T-helper 1 cell (primary cell): Measurements from ENCODE around the gene NOTCH2.

Source experiments
- DNase-seq, 5 donors: peaks; one replicate each; pipeline ENCODE4 v3.0.0-alpha.2; 2012 to 2020

Gene NOTCH2

DNA sequence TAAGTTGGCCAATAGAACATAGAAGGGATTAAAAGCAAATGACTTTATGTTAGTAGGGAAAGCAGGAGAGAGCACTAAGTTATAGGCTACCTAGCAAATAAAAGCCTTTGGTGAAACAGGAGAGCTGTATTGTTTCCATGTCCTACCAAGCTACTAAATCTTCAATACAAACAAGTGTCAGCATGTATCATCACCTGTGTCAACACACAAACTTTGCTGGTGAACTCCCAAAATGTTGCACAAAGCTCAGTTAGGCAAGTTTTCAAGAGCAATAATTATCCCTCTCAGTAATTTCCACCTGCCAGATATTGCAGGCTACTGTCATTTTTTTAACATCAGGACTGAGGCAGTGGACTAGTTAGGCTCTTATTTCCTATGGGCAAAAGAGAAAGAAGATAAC lies 95.4 kb downstream of the NOTCH2 start:
- DNase-seq: no peak

DNA sequence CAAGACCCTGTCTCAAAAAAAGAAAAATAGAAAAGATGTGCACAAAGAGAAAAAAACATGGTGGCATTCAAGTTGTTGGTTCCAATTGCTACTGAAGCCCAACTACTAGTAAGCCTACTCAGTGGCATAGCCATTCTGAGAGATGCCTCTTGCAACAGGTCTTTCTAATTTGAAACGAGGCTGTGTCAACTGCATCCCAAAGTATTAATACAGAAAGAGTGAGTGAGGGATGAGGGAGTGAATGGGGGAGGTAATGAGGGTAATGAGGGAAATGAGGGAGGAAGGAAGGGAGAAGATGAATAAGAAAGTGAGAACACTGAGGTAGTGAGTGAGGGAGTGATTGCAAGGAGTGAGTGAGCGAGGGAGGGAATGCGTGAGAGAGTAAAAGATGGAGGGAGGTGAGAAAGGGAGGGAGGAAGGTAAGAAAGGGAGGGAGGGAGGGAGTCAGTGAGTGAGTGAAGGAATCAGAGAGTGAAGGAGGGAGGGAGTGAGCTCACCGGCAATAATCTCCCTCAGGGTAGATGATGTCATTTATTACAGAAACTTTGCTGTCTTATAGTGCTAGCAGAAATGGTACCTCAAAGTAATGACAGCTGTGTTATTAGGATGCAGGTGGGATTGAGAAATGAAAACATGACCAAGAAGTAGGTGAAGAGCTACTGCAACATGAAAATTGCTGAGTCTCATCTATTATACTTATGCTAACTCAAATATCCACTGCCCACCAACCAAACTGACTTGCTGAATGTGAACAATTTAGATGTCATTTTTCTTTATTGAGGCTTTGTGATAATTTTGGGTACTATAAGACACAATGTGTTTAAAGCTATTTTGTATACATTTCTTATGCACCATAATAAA lies 97.5 kb downstream of the NOTCH2 start:
- DNase-seq: no peak

DNA sequence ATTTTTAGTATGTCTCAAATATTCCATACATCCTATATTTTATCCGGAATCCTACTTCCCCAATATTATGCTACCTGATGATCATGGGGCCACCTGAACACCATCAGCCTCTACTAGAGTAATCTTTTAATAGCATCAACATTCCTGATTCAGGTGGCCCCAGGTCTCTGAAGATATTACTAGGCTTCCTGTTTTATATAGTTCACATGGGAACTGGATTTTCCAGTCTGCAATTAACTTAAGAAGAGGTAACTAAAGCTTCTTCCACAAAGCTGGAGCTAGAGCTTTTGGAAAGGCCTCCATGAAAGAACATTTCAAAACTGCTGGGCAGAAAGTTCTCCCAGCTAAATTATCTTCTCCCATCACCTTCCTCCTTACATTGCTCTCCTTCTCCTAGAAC lies 100.9 kb downstream of the NOTCH2 start:
- DNase-seq: no peak

DNA sequence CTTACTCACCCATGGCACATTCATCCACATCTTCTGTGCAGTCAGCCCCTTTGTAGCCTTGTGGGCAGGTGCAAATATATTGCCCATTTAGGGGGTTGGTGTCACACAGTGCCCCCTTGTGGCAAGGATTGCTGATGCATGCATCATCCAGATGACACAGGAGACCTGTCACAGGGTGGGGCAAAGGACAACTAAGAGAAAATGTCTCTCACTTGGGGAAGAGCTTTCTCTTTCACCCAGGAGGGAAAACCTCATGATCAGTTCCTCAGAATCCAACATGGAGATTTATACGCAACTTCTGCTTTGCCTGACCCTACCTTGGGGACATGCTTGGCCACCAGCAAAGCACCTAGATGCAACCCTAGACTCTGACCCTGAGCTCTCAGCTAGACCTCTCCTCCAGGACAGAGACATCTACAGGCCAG lies 101.4 kb downstream of the NOTCH2 start:
- peak; percentile 24 to 77 (median 43) for DNase-seq

DNA sequence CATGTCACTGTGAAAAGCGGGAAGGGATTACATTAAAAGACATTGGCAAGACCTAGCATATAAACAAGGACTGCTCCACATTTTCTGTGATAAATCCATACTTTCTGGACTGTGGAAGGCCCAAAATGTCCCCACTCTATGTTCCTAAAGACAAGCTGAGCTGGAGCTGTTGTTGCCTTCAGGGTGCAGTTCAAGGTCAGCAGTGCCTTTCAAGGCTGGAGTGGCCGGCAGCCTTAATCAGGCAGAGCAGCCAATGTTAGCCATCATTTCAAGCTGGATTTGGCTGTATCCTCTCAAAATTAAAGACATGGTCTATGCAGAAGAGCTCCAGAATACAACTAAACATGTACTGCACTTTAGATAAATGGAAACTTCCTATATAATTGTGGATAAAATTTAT lies 102.8 kb downstream of the NOTCH2 start:
- no peak for DNase-seq

DNA sequence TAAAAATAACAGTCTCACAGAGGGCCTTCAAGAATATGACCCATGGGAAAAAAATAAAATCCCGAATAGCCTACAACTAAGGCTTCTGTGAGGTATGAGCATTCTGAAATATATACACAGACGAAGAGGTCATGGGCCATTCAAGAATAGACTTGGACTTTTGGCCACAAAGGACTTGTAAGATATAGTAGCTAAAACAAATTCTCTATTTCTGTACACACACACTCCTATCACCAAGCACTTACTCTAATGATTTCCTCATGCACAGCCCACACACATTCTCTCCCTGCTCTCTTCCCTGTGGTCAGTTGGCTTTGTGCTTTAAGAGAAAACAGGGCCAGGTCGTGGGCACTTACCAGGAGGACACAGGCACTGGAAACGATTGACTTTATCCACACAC lies 103.4 kb downstream of the NOTCH2 start:
- DNase-seq: no peak

DNA sequence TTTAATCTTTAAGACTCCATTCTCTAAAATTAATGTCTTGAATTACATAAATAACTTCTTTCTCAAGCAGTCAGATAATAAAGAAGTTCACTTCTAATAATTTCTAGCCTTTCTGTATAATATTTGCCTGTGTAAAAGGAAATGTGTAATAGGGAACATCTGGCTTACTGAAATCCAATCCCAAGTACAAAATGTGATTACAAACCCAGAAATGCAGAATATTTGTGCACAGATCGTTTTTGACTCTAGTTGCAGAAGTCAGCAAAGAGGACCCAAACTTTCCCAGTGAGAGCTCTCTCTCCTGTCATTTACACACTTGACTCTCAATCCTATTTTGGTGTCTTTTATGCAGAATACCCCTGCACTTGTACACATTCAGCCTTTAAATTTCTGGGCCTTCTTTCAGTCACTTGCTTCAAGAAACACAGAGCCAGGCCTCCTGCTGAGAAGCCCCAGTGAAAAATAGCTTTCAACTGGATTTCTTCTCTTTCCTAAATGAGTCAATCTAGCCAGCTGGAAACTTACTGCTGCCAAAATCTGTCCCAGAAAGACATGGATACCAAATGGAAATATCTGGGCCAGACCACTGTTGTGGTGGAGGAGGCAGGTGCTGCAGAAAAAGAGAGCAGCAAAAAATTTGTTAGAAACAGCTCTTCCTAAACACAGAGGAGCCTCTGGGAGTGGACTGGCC lies 104.6 kb downstream of the NOTCH2 start:
- no peak for DNase-seq

DNA sequence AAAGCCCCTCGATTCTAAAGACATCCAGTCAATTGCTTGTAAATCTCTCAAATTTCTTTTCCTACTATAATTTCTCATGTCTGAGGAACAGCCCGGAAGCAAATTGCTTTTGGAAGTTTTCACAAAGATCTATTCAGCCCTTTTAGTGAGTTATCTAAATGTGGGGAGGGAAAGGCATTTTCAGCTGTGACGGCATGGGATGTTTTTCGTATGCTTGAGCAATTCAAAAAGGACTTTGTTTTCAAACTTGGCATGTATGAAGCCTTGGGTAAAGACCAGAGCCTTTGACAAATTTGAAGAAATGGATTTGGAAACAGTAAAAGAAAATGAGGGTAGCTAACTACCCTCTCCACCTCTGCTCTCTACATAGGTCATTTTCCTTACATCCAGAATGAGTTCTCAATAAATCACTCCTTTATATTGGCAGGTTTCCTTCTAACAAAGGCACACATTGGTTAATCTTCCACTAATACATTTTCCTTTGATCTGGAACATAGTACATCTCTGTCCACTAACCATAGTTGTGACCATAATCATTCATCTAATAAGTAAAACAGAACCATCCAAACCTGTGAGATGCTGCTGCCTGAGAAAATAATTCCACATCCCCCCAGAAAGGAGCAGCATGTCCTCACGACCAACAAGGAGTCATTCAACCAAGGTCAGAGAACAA lies 107.0 kb downstream of the NOTCH2 start:
- DNase-seq: no peak

DNA sequence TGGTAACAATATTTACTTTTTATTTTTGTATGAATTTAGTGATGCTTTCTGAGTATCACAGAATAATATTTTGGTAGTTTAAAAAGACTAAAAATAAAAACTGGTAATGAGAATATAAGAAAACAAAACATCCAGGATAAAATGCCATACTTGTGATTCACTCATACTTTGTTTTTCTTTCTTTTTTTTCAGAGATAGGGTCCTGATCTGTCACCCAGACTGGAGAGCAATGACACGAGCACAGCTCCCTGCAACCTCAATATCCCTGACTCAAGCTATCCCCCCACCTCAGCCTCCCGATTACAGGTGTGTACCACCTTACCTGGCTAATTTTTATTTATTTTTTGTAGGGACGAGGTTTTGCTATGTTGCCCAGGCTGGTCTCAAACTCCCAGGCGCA lies 109.0 kb downstream of the NOTCH2 start:
- DNase-seq: no peak

DNA sequence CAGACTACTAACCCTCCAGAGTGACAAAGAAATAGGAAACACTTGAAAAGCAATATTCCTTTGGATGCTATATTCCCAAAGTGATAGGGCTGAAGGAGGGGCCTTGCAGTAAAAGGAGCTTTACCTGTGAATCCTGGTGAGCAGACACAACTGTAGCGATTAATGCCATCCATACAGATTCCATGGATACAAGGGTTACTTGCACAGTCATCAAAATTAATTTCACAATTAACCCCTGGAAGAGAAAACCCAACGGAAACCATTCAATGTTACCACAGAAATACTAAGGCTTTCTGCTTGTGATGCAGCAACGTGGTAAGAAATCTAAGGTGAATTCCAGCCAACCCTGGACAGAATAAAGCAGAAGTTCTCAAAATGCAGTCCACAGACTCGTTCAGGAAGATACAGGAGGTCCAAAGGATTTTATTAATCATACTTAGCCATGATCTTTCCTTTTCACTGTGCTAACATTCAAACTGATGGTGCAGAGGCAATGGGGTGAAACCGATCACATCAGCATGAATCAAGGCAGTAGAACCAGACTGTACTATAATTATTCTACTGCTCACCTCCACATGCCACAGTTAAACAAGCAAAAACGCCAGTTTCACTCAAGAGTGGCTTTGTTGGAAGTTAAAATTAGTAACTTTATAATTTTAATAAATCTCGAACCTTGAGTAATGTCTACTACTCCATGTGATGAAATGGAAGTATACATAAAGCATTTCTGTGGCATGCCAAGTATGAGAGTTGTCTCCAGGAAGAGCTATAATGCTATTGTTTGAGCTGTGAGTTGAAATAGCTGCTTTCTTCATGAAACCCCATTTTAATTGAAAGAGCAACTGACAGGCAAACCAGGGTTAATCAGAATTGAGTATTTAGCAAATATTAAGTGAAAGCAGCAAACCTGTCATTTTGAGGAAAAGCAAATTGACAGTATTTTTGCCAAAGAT lies 109.9 kb downstream of the NOTCH2 start:
- no peak for DNase-seq

DNA sequence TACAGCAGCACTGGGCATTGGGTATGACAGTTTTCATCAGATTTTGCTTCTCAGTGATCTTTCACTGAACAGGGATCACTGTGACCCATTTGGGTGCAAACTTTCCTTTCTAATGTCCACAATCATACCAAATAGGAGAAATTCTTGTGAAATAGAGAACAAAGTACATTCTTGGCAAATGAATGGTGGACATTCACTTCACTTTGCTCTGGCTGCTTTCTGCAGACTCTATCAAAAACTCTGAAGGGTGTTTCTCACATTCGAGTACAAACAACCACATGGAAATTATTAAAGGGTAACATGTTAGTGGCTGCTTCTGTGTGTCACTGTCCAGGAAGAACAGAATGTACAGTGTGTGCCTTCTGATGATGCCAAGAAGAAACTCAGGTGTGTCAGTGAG lies 111.2 kb downstream of the NOTCH2 start:
- no peak for DNase-seq

DNA sequence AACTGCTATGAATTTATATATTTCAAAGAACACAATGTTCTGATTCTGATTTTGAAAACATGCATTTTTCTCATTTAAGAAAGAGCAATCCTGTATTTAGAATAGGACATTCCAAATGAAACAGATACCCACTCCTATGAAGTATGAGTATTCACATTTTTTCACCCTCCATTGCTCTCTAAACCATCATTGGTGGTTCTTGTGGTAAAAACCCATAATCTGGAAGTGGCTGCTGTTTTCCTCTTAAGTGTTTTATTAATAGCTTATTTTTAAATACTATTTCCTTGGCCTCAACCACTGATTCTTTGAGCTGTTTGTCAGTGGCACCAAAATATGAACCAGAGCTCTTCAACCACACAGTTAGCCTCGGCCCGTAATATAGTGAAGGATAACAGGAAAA lies 113.2 kb downstream of the NOTCH2 start:
- DNase-seq: no peak

DNA sequence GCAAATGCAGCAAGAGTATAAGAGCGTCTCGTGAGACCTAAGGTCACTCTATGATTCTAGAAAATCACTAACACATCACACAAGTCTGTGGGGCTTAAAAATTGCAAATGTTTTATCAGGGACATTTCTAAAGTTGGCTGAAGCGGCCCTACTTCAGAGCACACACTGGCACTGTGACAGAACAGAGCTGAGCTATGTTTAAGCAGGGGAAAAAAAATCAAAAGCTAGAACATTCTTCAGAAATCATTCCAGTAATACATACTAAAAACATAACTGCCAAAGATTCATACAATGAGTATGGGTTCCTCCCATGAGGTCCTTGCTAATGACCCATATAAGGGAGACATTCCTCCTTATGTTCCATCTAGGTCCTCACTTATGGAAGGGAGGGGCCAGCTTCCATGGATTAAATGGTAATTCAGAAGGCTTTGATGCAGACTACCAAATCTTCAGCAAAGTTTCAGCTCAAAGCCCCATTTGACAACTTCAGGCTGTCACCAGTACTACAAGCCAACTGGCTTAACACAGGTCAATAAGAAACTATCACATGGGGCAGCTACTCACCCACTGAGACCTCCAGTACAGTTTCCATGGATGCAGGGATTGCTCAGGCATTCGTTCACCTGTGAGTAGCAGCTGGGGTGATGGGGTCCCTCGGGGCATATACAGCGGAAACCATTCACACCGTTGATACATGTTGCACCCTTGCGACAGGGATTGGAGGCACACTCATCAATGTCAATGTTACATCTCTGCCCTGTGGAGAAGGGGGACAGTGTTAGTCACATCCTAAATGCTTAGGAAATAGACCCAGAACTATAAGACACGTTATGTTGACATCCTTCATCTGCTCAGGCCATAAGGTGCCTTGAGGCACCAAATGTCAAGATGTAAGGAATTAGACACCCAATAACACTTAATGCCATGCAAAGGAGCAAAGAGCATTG lies 114.7 kb downstream of the NOTCH2 start:
- DNase-seq: no peak

DNA sequence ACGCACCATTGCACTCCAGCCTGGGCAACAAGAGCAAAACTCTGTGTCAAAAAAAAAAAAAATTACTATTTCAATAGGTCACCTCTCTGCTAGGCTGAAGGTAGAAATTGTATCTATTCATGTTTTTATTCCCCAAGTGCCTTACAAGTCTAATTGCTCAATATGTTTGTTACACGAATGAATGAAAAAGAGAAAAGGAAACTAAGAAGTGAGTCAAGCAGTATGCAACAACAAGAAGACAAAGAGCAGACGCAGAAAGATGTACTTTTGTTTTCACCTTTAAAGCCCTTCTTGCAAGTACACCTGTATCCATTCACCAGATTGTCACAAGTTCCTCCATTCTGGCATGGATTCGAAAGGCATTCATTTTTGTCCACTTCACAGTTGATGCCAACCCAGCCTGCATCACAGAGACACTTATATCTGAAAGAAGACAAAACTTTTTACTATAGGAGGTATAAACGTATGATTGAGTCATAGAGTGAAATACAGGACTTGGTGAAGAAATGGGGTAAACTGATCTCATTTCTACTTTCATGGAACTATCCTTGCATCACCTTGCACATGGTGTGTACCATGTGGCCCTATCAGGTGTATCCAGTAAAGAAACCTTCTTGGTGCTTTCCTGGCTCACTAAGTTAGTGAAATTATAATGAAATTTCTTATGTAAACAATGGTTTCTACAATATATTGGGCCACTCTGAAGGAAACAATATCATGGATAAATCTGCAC lies 116.0 kb downstream of the NOTCH2 start:
- peak in 1 of 5 donors; percentile 42 for DNase-seq

DNA sequence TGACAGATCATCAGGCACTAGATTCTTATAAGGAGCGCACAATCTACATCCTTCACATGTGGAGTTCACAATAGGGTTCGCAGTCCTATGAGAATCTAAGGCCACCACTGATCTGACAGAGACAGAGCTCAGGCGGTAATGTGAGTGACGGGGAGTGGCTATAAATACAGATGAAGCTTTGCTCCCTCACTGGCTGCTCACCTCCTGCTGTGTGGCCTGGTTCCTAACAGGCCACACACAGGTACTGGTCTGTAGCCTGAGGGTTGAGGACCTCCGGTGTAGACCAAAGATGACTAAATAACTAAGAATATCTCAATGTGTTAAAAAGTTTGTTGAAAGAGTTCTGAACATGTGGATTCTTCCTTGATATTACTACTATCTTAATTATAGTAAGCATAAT lies 117.0 kb downstream of the NOTCH2 start:
- DNase-seq: no peak

DNA sequence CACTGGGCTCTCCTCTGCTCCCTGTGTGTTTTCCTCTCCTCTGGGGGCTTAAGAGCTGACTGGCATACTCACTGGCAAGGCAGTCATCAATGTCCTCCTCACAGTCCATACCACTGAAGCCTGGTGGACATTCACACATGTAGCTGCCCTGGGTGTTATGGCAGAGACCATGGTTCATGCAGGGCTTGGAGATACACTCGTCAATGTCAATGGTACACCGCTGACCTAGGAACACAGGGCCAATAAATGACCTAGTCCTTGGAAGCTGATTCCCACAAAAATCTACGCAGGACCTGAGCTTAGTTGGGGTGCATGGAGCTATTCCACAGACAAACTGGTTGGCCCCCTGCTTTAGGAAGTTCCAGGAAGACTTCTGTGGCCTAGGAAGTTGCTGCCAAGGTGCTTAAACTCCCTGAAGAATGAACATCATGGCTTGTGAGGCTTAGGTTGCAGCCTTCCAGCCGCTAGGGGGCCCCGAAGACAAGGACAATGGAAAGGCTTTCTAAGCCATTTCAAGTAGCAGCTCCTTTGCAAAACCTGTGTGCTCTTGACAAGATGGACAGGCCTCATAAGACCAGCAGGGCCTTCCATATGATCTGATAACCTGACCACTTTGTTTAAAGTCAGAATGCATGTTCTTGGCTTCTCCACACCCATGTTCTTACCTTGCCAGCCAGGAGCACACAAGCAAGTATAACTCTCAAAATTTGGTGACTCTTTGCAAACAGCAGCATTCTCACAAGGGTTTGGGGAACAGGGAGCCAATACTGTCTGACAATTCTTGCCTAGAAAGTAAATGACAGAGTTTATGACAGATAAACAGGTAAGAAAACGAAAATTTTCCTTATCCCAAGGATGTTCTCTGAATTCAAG lies 120.9 kb downstream of the NOTCH2 start:
- DNase-seq: peak; percentile 18 to 69 (median 46)

DNA sequence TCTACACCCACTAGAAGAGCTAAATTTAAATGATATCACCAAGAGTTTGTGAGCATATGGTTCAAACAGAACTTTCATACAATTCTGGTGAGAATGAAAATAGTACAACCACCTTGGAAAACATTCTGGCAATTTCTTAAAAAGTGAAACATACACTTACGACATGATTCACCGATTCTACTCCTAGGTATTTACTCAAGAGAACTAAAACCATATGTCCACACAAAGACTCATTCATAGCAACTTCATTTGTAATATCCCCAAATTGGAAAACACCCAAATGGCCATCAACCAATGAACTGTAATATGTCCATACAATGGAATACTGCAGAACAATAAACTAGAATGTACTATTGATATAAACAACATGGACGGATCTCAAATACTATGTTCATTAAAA lies 122.0 kb downstream of the NOTCH2 start:
- DNase-seq: no peak

DNA sequence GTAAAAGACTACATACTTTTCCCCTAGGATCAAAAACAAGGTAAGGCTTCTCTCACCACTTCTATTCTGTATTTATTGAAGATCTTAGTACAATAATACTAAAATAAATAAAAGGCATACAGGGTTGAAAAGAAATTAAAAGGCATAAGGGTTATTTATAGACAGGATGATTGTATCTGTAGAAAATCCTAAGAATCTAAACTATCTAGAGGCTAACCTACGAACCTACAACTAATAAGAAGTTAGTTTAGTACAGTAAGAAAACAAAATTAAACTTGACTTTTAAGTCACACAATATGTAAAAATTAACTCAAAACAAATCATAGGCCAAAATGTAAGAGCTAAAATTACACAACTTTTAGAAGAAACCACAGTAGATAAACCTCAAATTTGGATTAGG lies 122.7 kb downstream of the NOTCH2 start:
- DNase-seq: no peak

DNA sequence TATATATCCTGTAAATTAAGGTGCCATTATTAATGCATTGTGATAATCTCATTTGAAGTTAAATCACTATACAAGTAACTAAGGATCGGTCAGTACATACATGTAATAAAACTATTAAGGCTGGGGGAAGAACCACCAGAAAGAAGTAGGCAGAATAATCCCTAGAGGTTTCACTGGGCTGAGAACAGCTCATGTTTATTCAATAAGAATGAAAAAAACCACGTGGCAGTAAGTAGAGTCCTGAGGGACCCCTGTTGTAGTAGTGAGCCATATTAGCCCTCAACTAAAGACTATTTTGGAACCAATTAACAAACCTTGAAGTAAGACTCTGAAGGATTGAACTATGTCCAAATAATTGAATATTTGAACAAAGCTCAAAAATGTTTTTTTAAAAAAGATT lies 126.2 kb downstream of the NOTCH2 start:
- no peak for DNase-seq

DNA sequence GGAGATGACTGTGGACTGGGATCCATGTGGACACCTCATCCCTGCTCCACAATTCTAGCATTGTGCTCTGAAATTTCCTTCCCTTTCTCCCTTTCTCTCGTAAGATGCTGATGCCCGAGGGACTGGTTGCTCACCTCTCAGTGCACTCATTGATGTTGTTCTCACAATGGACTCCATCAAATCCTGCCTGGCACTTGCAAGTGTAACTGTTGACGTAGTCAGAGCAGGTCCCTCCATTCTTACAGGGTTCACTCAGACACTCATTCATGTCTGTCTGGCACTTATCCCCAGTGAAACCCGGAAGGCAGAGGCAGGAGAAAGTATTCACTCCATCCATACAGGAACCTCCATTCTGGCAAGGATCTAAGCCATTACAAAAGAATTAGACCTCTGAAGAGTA lies 128.1 kb downstream of the NOTCH2 start:
- DNase-seq: no peak
